OCI-LY3 (cell line): ENCODE results near the gene SH2D2A.

Experiments used
- CTCF ChIP-seq: fragments of 200-600, 300-600 bp; sonication (generic); IDR thresholded peaks from 2 replicates; pipeline ENCODE4 v1.5.1; 2014; ENCODE audit warnings: antibody characterized with exemption, low read length, low read depth
- EZH2phosphoT487 ChIP-seq: fragments of 200-600 bp; shearing (Covaris generic); IDR thresholded peaks from 2 replicates; pipeline ENCODE4 v1.6.1; 2018; ENCODE audit warnings: antibody characterized with exemption, mixed run types, low read depth

- no peak for TF ChIP-seq CTCF
- TF ChIP-seq EZH2phosphoT487, result no peak
Observed at GRCh38 chr1:156832434-156832833, 15.8 kb upstream of the SH2D2A start.
